Measurements from ENCODE around the gene MINDY4B. TPM values are rescaled to one million over a fixed set of nuclear protein-coding genes. Genes with fewer than 3 reads are reported as not detected.

The MINDY4B gene
- total and polyA plus RNA-seq, 2 experiments from 2014 or later, result not detected

- Histone ChIP-seq H3F3A (replicated peaks; ENCODE audit: low read depth) (no peaks in the 10 kb centered on the region), H3K27me3 (ENCODE audit: insufficient read depth) (no peaks in the 10 kb centered on the region), H3K9me2 (ENCODE audit: insufficient read depth) (no peaks in the 10 kb centered on the region), H3K4me1 (ENCODE audit: insufficient read depth) (no peaks in the 10 kb centered on the region; the same call in 1 of the 2 replicates), H3K4me3 (no peak overlapping the region), H3K27ac (ENCODE audit: low read depth) (no peak overlapping the region), H2AFZ (no peak overlapping the region), H4K20me1 (replicated peaks; ENCODE audit: insufficient read depth) (no peaks in the 10 kb centered on the region), H3K4me2 (no peak overlapping the region), H3K79me2 (replicated peaks; ENCODE audit: insufficient read depth) (no peaks in the 10 kb centered on the region), H3K36me3 (ENCODE audit: insufficient read depth) (no peaks in the 10 kb centered on the region)
- peaks cover 5% of the 10 kb centered on the region; the same call in 2 of the 3 replicates for H3K4me1 Mint-ChIP-seq
- peaks cover 7% of the 10 kb centered on the region for H3K27me3 Mint-ChIP-seq (ENCODE audit: insufficient read depth, low read depth, poor library complexity)
- no peak overlapping the region for H3K4me3 Mint-ChIP-seq
- H3K27ac Mint-ChIP-seq, result no peak overlapping the region
- H3K9me3 Mint-ChIP-seq, result peaks cover 14% of the 10 kb centered on the region
- H3K36me3 Mint-ChIP-seq (ENCODE audit: low read depth), result peaks cover 8% of the 10 kb centered on the region; the same call in 2 of the 3 replicates
- DNase-seq (ENCODE audit: low spot score) (no peak), ATAC-seq (no peak)
- no peak for TF ChIP-seq STAT1 (IDR thresholded peaks at IDR 0.05; ENCODE audit: unreplicated experiment)
- TF ChIP-seq POLR2AphosphoS5 (IDR thresholded peaks at IDR 0.05; ENCODE audit: low read depth), result no peak
- TF ChIP-seq CREB1 (CRISPR knock-in tag; IDR thresholded peaks at IDR 0.05; ENCODE audit: low read depth), result no peak
- TF ChIP-seq NANOG (IDR thresholded peaks at IDR 0.05; ENCODE audit: borderline replicate concordance), result no peak
- TF ChIP-seq ZNF331 (CRISPR knock-in tag; IDR thresholded peaks at IDR 0.05; ENCODE audit: low read depth), result no peak
- TF ChIP-seq REST (IDR thresholded peaks at IDR 0.05; ENCODE audit: unreplicated experiment), result no peak
- no peak for TF ChIP-seq JUNB (IDR thresholded peaks at IDR 0.05; ENCODE audit: unreplicated experiment)
- TF ChIP-seq ZNF114 (CRISPR knock-in tag; IDR thresholded peaks at IDR 0.05), result no peak
- no peak for TF ChIP-seq EZH2 (IDR thresholded peaks at IDR 0.05; ENCODE audit: low read depth, unreplicated experiment)
- TF ChIP-seq EZH2phosphoT487 (IDR thresholded peaks at IDR 0.05; ENCODE audit: unreplicated experiment), result no peak
These were observed 79.9 kb downstream of the MINDY4B start for GRCh38 chr3:150825192-150825915.

- Mint-ChIP-seq H3K9me3 (peaks cover 18% of the 10 kb centered on the region), H3K36me3 (ENCODE audit: low read depth) (peaks cover 11% of the 10 kb centered on the region), H3K27ac (no peak overlapping the region), H3K27me3 (ENCODE audit: insufficient read depth, low read depth, poor library complexity) (peaks cover 7% of the 10 kb centered on the region), H3K4me3 (no peak overlapping the region), H3K4me1 (no peaks in the 10 kb centered on the region)
- H3K27ac ChIP-seq (ENCODE audit: low read depth), result no peak overlapping the region
- H4K20me1 ChIP-seq (replicated peaks; ENCODE audit: insufficient read depth), result no peaks in the 10 kb centered on the region
- DNase-seq (ENCODE audit: low spot score) (no peak), ATAC-seq (no peak)
- no peak overlapping the region for H3K4me3 ChIP-seq
- H3F3A ChIP-seq (replicated peaks; ENCODE audit: low read depth), result no peaks in the 10 kb centered on the region
- no peaks in the 10 kb centered on the region for H3K79me2 ChIP-seq (replicated peaks; ENCODE audit: insufficient read depth)
- H3K36me3 ChIP-seq (ENCODE audit: insufficient read depth), result no peaks in the 10 kb centered on the region
- no peak overlapping the region for H3K4me2 ChIP-seq
- no peak overlapping the region for H2AFZ ChIP-seq
- no peaks in the 10 kb centered on the region for H3K9me2 ChIP-seq (ENCODE audit: insufficient read depth)
- H3K27me3 ChIP-seq (ENCODE audit: insufficient read depth), result no peaks in the 10 kb centered on the region
- no peaks in the 10 kb centered on the region; the same call in 1 of the 2 replicates for H3K4me1 ChIP-seq (ENCODE audit: insufficient read depth)
- no peak for TF ChIP-seq JUNB (IDR thresholded peaks at IDR 0.05; ENCODE audit: unreplicated experiment)
- no peak for TF ChIP-seq ZNF331 (CRISPR knock-in tag; IDR thresholded peaks at IDR 0.05; ENCODE audit: low read depth)
- no peak for TF ChIP-seq POLR2AphosphoS5 (IDR thresholded peaks at IDR 0.05; ENCODE audit: low read depth)
- TF ChIP-seq NANOG (IDR thresholded peaks at IDR 0.05; ENCODE audit: borderline replicate concordance), result no peak
- TF ChIP-seq ETS1 (IDR thresholded peaks at IDR 0.05), result no peak
- TF ChIP-seq REST (IDR thresholded peaks at IDR 0.05; ENCODE audit: unreplicated experiment), result no peak
- TF ChIP-seq, protein P1, sequence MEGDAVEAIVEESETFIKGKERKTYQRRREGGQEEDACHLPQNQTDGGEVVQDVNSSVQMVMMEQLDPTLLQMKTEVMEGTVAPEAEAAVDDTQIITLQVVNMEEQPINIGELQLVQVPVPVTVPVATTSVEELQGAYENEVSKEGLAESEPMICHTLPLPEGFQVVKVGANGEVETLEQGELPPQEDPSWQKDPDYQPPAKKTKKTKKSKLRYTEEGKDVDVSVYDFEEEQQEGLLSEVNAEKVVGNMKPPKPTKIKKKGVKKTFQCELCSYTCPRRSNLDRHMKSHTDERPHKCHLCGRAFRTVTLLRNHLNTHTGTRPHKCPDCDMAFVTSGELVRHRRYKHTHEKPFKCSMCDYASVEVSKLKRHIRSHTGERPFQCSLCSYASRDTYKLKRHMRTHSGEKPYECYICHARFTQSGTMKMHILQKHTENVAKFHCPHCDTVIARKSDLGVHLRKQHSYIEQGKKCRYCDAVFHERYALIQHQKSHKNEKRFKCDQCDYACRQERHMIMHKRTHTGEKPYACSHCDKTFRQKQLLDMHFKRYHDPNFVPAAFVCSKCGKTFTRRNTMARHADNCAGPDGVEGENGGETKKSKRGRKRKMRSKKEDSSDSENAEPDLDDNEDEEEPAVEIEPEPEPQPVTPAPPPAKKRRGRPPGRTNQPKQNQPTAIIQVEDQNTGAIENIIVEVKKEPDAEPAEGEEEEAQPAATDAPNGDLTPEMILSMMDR (conservative IDR thresholded peaks at IDR 0.05; ENCODE audit: low read depth in 2 of 2), result no peak
- TF ChIP-seq EZH2phosphoT487 (IDR thresholded peaks at IDR 0.05; ENCODE audit: unreplicated experiment), result no peak
These were observed 82.0 kb downstream of the MINDY4B start for GRCh38 chr3:150823277-150823676.

All from GM23338 (cell line).